OCI-LY7 (cell line): ENCODE measurements around the gene RBM19.

Experiments used
- EZH2phosphoT487 ChIP-seq: fragments of 200-600 bp; sonication (generic); IDR thresholded peaks from 2 replicates; pipeline ENCODE4 v1.6.1; 2018; ENCODE audit warnings: low read depth, borderline replicate concordance, mild to moderate bottlenecking, mixed run types, antibody characterized with exemption, low read length, moderate library complexity, mixed read lengths
- TF ChIP-seq, protein P1 (sequence below): fragments of 200-600 bp; sonication (generic); conservative IDR thresholded peaks from 2 replicates; pipeline ENCODE4 v1.5.1; 2014; ENCODE audit warnings: mild to moderate bottlenecking, antibody characterized with exemption, low read length, moderate library complexity, mixed read lengths

DNA sequence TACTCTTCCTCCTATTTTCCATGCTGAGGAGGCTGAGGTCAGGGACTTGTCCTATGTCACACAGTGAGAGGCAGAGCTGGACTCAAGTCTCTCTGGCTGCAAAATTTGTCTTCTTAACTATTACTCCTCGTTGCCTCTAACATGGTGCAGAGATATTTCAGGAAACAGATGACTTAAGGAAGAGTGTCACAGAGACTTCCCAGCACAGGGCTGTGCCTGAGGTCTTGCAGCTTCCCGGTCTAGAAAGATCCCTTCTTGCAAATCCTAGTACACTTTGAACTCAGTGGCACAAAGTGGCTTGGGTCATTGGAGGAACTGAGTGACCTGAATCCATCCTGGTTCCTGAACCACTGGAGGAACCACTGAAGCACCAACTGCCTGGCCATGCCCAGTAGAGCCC is 17.1 kb upstream of the RBM19 start:
- TF ChIP-seq, protein P1, sequence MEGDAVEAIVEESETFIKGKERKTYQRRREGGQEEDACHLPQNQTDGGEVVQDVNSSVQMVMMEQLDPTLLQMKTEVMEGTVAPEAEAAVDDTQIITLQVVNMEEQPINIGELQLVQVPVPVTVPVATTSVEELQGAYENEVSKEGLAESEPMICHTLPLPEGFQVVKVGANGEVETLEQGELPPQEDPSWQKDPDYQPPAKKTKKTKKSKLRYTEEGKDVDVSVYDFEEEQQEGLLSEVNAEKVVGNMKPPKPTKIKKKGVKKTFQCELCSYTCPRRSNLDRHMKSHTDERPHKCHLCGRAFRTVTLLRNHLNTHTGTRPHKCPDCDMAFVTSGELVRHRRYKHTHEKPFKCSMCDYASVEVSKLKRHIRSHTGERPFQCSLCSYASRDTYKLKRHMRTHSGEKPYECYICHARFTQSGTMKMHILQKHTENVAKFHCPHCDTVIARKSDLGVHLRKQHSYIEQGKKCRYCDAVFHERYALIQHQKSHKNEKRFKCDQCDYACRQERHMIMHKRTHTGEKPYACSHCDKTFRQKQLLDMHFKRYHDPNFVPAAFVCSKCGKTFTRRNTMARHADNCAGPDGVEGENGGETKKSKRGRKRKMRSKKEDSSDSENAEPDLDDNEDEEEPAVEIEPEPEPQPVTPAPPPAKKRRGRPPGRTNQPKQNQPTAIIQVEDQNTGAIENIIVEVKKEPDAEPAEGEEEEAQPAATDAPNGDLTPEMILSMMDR = no peak
- TF ChIP-seq EZH2phosphoT487 = no peak
